ENCODE measurements around the gene MMP24. TPM values are rescaled to one million over a fixed set of nuclear protein-coding genes. Genes with fewer than 3 reads are reported as not detected.
A peak's percentile ranks its signal among the peaks of the same experiment; 100 is the strongest.

The MMP24 gene
- total and polyA plus RNA-seq, 2 of the 13 experiments (the other 11 are each of a cell fraction or from before 2014, with no cell fraction given): 0.29 to 0.35 TPM

- TF ChIP-seq CBX2 (IDR thresholded peaks at IDR 0.05; ENCODE audit: low read depth, low read length) (no peak), CBX2 (CRISPR knock-in tag; IDR thresholded peaks at IDR 0.05; ENCODE audit: low read depth) (no peak), ZNF674 (CRISPR knock-in tag; IDR thresholded peaks at IDR 0.05; ENCODE audit: low read depth) (peak; percentile 65; the same call in 1 of the 2 replicates), ZNF678 (CRISPR knock-in tag; IDR thresholded peaks at IDR 0.05) (peak; percentile 83), ZNF703 (CRISPR knock-in tag; IDR thresholded peaks at IDR 0.05; ENCODE audit: borderline replicate concordance) (0 out of 2 replicates have a peak, but pooled peaks have one; percentile 51), ZGPAT (CRISPR knock-in tag; IDR thresholded peaks at IDR 0.05) (peak; percentile 70; the same call in 1 of the 2 replicates), ZNF713 (CRISPR knock-in tag; IDR thresholded peaks at IDR 0.05) (no peak), RARG (CRISPR knock-in tag; IDR thresholded peaks at IDR 0.05; ENCODE audit: low read depth) (no peak; the same call in 1 of the 2 replicates), EHMT2 (IDR thresholded peaks at IDR 0.05; ENCODE audit: borderline replicate concordance, low read depth, low read length) (peak; percentile 98), SP4 (CRISPR knock-in tag; IDR thresholded peaks at IDR 0.05) (peak; percentile 65; the same call in 1 of the 2 replicates), ZNF839 (CRISPR knock-in tag; IDR thresholded peaks at IDR 0.05; ENCODE audit: borderline replicate concordance) (peak; percentile 88), ZHX1 (CRISPR knock-in tag; IDR thresholded peaks at IDR 0.05; ENCODE audit: low read depth) (peak; percentile 83; the same call in 1 of the 2 replicates), ZNF367 (CRISPR knock-in tag; IDR thresholded peaks at IDR 0.05; ENCODE audit: borderline replicate concordance) (peak; percentile 97; the same call in 1 of the 2 replicates), MEIS1 (CRISPR knock-in tag; IDR thresholded peaks at IDR 0.05; ENCODE audit: borderline replicate concordance) (peak; percentile 59; the same call in 1 of the 2 replicates), NKX3-1 (CRISPR knock-in tag; IDR thresholded peaks at IDR 0.05) (peak; percentile 98), HCFC1 (IDR thresholded peaks at IDR 0.05; ENCODE audit: low read depth, low read length) (peak; percentile 13; the same call in 1 of the 2 replicates), ETV6 (CRISPR knock-in tag; conservative IDR thresholded peaks at IDR 0.05) (peak; percentile 95; the same call in 1 of the 2 replicates), ZNF101 (CRISPR knock-in tag; IDR thresholded peaks at IDR 0.05; ENCODE audit: borderline replicate concordance, low read depth) (no peak)
- TF ChIP-seq, protein P1, sequence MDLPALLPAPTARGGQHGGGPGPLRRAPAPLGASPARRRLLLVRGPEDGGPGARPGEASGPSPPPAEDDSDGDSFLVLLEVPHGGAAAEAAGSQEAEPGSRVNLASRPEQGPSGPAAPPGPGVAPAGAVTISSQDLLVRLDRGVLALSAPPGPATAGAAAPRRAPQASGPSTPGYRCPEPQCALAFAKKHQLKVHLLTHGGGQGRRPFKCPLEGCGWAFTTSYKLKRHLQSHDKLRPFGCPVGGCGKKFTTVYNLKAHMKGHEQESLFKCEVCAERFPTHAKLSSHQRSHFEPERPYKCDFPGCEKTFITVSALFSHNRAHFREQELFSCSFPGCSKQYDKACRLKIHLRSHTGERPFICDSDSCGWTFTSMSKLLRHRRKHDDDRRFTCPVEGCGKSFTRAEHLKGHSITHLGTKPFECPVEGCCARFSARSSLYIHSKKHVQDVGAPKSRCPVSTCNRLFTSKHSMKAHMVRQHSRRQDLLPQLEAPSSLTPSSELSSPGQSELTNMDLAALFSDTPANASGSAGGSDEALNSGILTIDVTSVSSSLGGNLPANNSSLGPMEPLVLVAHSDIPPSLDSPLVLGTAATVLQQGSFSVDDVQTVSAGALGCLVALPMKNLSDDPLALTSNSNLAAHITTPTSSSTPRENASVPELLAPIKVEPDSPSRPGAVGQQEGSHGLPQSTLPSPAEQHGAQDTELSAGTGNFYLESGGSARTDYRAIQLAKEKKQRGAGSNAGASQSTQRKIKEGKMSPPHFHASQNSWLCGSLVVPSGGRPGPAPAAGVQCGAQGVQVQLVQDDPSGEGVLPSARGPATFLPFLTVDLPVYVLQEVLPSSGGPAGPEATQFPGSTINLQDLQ (CRISPR knock-in tag; IDR thresholded peaks at IDR 0.05): peak; percentile 88
- TF ChIP-seq, protein P2, sequence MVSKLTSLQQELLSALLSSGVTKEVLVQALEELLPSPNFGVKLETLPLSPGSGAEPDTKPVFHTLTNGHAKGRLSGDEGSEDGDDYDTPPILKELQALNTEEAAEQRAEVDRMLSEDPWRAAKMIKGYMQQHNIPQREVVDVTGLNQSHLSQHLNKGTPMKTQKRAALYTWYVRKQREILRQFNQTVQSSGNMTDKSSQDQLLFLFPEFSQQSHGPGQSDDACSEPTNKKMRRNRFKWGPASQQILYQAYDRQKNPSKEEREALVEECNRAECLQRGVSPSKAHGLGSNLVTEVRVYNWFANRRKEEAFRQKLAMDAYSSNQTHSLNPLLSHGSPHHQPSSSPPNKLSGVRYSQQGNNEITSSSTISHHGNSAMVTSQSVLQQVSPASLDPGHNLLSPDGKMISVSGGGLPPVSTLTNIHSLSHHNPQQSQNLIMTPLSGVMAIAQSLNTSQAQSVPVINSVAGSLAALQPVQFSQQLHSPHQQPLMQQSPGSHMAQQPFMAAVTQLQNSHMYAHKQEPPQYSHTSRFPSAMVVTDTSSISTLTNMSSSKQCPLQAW (CRISPR knock-in tag; IDR thresholded peaks at IDR 0.05): 0 out of 2 replicates have a peak, but pooled peaks have one; percentile 22
Observed at GRCh38 chr20:35226884-35227681, 593 bp downstream of the MMP24 start (continued).

Measured in HepG2 (cell line).